Mucosa of rectum (tissue), 2 donors: ENCODE data around the gene MYB.

Experiments
- H3K27ac ChIP-seq, 2 donors: one replicate each; pipeline ENCODE4 v1.7.0; 2013; ENCODE audit warnings: inconsistent platforms in 2 of 2, low read depth in 2 of 2, low read length in 2 of 2
- H3K27me3 ChIP-seq, 2 donors: one replicate each; pipeline ENCODE4 v1.7.0; 2013; ENCODE audit warnings: low read length in 2 of 2; ENCODE audit not compliant: control insufficient read depth in 2 of 2, insufficient read depth in 2 of 2
- H3K36me3 ChIP-seq, 2 donors: one replicate each; pipeline ENCODE4 v1.7.0; 2013; ENCODE audit warnings: low read length in 2 of 2; ENCODE audit not compliant: control insufficient read depth in 2 of 2, insufficient read depth in 2 of 2
- H3K4me1 ChIP-seq, 2 donors: one replicate each; pipeline ENCODE4 v1.7.0; 2013; ENCODE audit warnings: low read length in 2 of 2, mild to moderate bottlenecking in 1 of 2; ENCODE audit not compliant: control insufficient read depth in 2 of 2, insufficient read depth in 2 of 2
- H3K4me3 ChIP-seq, 2 donors: one replicate each; pipeline ENCODE4 v1.7.0; 2013; ENCODE audit warnings: low read length in 2 of 2
- H3K9ac ChIP-seq, 2 donors: one replicate each; pipeline ENCODE4 v1.7.0; 2013; ENCODE audit warnings: low read length in 2 of 2, low read depth in 1 of 2, mild to moderate bottlenecking in 1 of 2
- H3K9me3 ChIP-seq, 2 donors: one replicate each; pipeline ENCODE4 v1.7.0; 2013; ENCODE audit warnings: low read length in 2 of 2; ENCODE audit not compliant: control insufficient read depth in 2 of 2
- donor health status: healthy.
- donor health status: Normal muscosa, but diverticular disease.

The MYB gene

DNA sequence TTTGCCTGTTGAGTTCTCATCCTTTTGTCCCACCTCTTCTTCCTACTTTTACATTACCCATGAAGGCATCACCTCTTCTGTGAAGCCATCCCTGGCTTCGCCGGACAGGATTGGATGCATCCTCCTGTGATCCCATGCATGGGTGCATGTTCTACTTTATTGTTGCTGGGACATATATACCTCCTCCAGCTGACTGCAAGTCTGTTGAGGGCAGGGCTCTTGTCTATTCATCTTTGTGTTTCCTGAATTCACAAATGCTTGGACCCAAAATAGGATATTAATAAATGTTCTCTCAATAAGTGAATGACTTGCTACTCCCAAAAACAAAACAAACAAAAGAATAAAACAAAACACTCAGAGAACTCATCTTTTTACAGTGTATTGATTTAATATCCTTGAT is 5.1 kb downstream of the MYB start:
- Histone ChIP-seq H3K27me3 (peaks cover 2 to 3% of the 10 kb centered on the region in 2 donors), H3K36me3 (peaks cover 12 to 20% of the 10 kb centered on the region in 2 donors), H3K9me3 (no peaks in the 10 kb centered on the region), H3K9ac (no peak overlapping the region), H3K27ac (no peak overlapping the region), H3K4me3 (no peak overlapping the region), H3K4me1 (peaks cover 6 to 7% of the 10 kb centered on the region in 2 donors)

- Histone ChIP-seq H3K9ac (no peak overlapping the region), H3K4me1 (peaks cover 6 to 7% of the 10 kb centered on the region in 2 donors), H3K4me3 (no peak overlapping the region), H3K9me3 (no peaks in the 10 kb centered on the region), H3K27me3 (peaks cover 2 to 3% of the 10 kb centered on the region in 2 donors), H3K36me3 (peaks cover 14 to 31% of the 10 kb centered on the region in 2 donors), H3K27ac (no peak overlapping the region)
Measured at GRCh38 chr6:135187372-135187771, 6.3 kb downstream of the MYB start.

DNA sequence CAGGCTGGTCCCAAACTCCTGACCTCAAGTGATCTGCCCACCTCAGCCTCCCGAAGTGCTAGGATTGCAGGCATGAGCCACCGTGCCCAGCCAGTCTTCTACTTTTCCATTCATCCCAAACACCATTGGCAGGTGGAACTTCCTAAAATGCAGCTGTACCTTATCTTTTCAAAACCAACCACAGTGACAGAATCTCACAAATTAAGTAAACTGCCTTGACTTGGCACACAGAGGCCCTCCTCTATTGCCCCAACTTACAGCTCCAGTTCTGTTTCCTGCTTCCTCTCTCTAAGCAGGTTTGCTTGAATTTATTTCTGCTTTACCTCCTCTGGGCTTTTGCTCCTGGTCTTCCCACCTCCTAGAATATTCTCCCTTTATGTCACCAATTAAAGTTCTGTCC is 7.6 kb downstream of the MYB start:
- no peak overlapping the region for H3K9ac ChIP-seq
- peaks cover under 1 to 2% of the 10 kb centered on the region in 2 donors for H3K27me3 ChIP-seq
- no peak overlapping the region for H3K27ac ChIP-seq
- peaks cover 23 to 38% of the 10 kb centered on the region in 2 donors for H3K36me3 ChIP-seq
- no peaks in the 10 kb centered on the region for H3K9me3 ChIP-seq
- H3K4me3 ChIP-seq: no peak overlapping the region
- peaks cover under 1 to 4% of the 10 kb centered on the region in 2 donors for H3K4me1 ChIP-seq

DNA sequence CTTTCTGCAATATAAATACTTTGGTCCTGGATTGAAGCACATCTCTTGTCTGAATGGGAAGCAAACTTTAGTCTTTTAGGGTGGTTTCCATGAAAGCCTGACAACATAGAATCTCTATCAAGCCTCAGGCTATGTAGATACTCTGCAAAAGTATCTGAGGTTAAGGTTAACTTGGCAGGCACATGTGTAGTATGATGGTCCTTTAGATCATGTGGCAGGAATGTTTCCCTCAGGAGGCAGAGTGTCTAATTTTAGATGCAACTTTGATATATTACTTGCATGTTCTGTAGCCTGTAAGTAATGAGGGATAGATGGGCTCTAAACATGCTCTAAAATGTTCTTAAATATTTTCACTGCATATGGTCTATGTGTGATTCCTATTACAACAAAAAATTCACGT is 8.2 kb downstream of the MYB start:
- peaks cover 30 to 44% of the 10 kb centered on the region in 2 donors for H3K36me3 ChIP-seq

DNA sequence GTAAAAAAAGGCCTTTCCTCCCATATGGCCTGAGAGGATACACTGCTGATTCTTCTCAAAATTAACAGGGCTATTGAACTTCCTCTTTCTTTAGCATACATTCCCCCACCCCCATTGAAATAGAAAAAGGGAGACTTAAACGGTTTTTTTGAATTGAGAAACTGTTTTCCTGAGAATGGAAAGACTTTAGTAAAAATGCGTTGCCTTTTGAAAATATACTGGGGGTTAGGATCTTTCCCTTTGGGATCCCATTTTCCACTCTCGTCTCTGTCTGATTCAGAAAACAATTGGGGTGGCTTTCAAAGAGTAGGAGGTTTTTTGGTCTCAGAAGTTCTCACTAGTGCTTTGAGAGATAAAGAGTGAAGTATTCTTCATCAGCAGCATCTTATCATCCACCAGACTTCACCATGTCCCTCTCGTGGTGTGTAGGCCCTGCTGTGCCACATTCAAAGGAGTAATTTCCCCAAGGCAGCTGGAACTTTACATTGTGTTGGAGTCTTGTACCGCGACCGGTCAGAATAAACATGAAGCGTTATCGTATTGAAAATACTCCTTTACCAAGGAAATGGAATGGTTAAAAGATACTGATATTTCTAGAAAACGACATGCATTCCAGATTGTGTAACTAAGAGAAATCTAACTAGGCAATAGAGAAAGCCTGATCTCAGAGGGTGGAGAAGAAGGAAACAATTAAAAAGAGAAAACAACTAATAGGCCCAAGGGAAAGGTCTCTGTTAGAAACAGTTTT is 10.6 kb downstream of the MYB start:
- Histone ChIP-seq H3K36me3 (peaks cover 48 to 60% of the 10 kb centered on the region in 2 donors), H3K27ac (no peak overlapping the region), H3K9me3 (no peaks in the 10 kb centered on the region), H3K27me3 (no peaks in the 10 kb centered on the region), H3K9ac (no peak overlapping the region), H3K4me1 (no peaks in the 10 kb centered on the region), H3K4me3 (no peak overlapping the region)

More for the DNA sequence above, 8.2 kb downstream of the MYB start:
- H3K9ac ChIP-seq: no peak overlapping the region
- no peaks in the 10 kb centered on the region for H3K27me3 ChIP-seq
- H3K4me3 ChIP-seq: no peak overlapping the region
- H3K4me1 ChIP-seq: no peaks in the 10 kb centered on the region
- H3K27ac ChIP-seq: no peak overlapping the region
- no peaks in the 10 kb centered on the region for H3K9me3 ChIP-seq

DNA sequence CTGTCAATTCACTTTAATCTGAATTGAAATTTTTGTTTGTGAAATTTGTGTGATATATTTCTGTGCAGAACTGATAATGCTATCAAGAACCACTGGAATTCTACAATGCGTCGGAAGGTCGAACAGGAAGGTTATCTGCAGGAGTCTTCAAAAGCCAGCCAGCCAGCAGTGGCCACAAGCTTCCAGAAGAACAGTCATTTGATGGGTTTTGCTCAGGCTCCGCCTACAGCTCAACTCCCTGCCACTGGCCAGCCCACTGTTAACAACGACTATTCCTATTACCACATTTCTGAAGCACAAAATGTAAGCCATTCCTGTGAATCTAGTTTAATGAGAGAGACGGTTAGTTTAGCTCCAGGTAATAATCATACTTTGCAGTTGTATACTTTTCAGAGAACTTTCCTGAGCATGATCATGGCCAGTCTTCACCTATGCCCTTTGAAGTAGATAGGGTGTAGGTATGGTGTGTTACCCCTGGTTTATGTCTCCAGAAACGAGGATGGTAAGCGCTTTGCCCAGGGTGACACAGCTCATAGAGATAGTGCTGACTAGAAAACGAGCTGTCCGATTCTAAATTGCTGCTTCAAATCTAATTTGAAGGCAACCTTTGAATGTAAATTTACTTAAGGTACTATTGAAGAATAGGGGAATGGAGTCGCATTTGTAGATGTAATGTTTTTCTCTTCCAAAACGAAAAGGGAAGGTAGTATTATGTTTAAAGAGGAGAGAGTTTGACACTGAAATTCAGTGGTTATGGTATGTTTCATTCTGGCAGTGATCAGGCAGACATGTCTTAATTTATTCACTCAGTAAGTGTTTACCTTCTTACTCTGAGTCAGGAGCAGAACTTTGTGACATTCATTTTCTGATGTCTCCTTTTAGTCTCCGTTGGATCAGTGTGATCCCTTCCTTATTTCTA is 11.4 kb downstream of the MYB start:
- Histone ChIP-seq H3K9ac (no peak overlapping the region), H3K4me1 (no peaks in the 10 kb centered on the region), H3K27me3 (no peaks in the 10 kb centered on the region), H3K36me3 (peaks cover 51 to 64% of the 10 kb centered on the region in 2 donors), H3K4me3 (no peak overlapping the region), H3K27ac (no peak overlapping the region), H3K9me3 (no peaks in the 10 kb centered on the region)

- H3K9ac ChIP-seq: no peak overlapping the region
- H3K9me3 ChIP-seq: no peaks in the 10 kb centered on the region
- H3K36me3 ChIP-seq: peaks cover 51 to 67% of the 10 kb centered on the region in 2 donors
- H3K27me3 ChIP-seq: no peaks in the 10 kb centered on the region
- H3K4me1 ChIP-seq: no peaks in the 10 kb centered on the region
- no peak overlapping the region for H3K4me3 ChIP-seq
- H3K27ac ChIP-seq: no peak overlapping the region
Measured at GRCh38 chr6:135193221-135193620, 12.1 kb downstream of the MYB start.

DNA sequence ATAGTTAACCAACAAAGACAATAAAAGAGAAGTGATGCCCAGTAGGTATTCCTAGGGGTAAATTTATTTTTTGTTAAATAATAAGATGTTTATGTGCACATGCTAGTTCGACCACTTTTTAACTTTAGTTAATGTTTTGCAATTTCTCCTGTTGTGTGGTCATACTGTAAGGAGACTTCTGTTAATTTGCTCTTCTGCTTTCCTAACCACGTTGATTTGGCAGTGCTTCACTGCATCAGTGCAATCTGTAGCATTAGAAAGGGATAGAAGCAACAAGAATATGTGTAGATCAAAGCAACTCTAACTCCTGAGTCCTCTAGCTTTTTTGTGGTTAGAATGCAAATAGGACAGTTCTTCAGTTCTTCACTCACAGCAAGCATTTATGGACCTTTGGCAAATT is 13.9 kb downstream of the MYB start:
- no peak overlapping the region for H3K4me3 ChIP-seq
- no peaks in the 10 kb centered on the region for H3K4me1 ChIP-seq
- no peak overlapping the region for H3K9ac ChIP-seq
- H3K36me3 ChIP-seq: peaks cover 48 to 70% of the 10 kb centered on the region in 2 donors
- no peak overlapping the region for H3K27ac ChIP-seq
- H3K9me3 ChIP-seq: no peaks in the 10 kb centered on the region
- no peaks in the 10 kb centered on the region for H3K27me3 ChIP-seq

GRCh38 chr6:135195522-135195921 is 14.4 kb downstream of the MYB start:
- Histone ChIP-seq H3K27me3 (no peaks in the 10 kb centered on the region), H3K9me3 (no peaks in the 10 kb centered on the region), H3K9ac (no peak overlapping the region), H3K36me3 (peaks cover 48 to 71% of the 10 kb centered on the region in 2 donors), H3K4me1 (no peaks in the 10 kb centered on the region), H3K27ac (no peak overlapping the region), H3K4me3 (no peak overlapping the region)
